Measurements from ENCODE around the gene LRPAP1.
"Not testable (repeated sequence)": the region's sequence is repeated elsewhere in the genome, so short reads cannot be mapped to it uniquely, and the experiment has no call there.

The LRPAP1 gene, protein sequence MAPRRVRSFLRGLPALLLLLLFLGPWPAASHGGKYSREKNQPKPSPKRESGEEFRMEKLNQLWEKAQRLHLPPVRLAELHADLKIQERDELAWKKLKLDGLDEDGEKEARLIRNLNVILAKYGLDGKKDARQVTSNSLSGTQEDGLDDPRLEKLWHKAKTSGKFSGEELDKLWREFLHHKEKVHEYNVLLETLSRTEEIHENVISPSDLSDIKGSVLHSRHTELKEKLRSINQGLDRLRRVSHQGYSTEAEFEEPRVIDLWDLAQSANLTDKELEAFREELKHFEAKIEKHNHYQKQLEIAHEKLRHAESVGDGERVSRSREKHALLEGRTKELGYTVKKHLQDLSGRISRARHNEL

DNA sequence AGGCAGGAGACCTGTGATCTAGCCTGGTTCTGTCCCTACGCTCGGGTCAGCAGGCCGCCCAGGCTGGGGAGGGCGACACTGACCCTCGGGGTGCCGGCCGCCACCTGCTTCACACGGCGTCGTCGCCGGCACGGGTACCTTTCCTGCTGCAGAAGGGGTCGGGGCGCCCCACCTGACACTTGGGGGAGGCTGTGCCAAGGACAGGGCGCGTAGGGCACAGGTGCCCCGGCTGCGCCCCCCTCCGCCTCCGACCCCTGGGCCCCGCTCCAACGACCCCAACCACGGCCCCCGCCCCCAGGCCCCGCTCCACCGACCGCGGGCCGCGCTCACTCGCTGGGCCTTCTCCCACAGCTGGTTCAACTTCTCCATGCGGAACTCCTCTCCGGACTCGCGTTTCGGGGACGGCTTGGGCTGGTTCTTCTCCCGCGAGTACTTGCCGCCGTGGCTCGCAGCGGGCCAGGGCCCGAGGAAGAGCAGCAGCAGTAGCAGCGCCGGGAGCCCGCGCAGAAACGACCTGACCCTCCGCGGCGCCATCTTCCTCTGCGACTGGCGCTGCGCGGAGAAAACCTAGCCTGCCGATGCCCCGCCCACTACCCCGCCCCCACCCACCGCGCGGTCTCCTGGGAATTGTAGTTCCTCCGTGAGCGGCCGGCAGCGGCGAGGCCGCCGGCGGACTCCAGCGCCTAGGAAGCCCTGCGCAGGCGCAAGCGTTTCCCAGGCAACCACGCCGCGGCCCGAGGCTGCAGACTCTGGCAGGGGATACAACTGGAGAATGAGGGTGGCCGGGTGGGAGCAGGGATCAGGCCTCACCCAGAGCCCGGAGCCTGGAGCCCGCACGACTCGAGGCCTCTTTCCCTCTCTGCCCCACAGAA lies at the start of gene LRPAP1:
LRPAP1 (minus strand) TSS at position 544 of the 872 bp plus-strand sequence; CDS start at position 534, 10 bp downstream.
- DNase-seq (ENCODE audit: low read depth in 2 of 2, low spot score in 1 of 2) = peak; percentile 63 to 78

DNA sequence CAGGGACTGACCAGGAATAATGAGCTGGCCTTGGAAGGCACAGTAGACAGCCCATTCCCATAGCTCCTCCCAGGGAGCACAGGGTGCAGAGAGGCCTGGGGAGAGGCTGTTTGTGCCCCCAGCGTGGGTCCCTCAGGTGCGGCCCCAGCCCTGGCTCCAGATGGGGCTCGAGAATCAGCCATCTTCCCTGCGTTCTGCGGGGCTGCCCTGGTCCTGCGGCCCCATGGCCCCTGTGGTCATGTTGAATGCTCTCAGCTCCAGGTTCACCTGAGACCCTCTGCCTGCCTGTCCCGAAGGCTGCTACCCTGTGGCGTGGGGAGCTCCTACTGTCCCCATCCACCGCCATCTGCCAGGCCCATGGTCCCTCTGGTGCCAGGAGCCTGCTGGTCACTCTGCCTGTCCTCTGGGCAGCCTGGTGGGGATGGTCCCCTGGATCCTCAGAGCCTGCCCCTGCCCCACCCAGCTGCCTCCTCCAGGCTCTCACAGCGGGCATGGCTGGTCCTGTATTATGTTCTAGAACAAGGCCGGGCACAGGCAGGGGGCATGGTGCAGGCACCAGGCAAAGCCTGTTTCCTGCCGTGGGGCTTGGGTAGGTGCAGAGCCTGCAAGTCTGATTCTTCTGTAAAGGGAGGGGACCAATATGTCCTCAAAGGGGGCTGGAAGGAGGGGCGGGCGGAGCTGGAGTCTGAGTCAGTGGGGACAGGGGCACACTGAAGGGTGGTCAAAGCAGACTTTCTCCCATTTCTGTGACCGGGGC lies 49.3 kb upstream of the LRPAP1 start:
- not testable (repeated sequence) for DNase-seq (ENCODE audit: low read depth in 2 of 2, low spot score in 1 of 2)

DNA sequence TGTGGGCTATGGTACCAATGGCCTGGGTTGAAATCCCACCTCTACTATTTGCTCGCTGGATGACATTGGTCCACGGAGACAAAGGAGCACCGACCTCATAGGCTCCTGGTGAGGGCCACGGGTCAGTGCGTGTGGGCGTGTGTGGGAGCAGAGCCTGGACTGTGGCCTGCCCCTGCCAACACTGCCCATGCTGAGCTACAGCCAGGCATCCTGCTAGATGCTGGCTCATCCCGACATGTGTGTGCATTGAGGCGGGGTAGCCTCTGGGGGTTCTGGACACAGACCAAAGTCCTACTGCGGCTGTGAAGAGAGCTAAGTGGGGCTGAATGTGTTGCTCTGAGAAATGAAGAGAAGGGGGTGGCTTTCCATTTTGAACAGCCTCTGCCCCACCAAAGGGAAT lies 48.6 kb upstream of the LRPAP1 start:
- not testable (repeated sequence) for DNase-seq (ENCODE audit: low read depth in 2 of 2, low spot score in 1 of 2)

DNA sequence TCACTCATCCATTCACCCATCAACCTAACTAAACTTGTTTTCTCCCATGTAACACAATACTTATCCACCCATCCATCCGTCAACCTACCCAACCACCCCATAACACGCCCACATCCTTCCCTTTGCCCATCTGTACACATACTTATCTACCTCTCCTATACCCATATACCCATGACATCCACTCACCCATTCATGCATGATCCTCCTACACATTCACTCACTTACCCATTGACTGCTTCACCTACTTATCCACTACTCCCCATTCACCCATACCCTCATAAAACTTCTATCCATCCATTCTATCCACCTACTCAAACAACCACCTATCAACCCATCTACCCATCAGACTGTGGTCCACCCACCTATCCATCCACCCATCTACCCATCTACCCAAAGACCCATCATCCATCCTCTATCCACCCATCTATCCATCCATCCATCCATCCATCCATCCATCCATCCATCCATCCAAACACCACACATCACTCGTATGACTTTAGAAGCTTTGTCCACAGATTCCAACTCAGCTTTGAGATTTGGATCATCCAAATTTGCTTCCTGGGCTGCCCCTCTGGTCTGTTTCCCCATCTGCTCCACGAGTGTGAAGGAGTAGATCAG lies 46.4 kb upstream of the LRPAP1 start:
- DNase-seq (ENCODE audit: low read depth in 2 of 2, low spot score in 1 of 2) = not testable (repeated sequence)

DNA sequence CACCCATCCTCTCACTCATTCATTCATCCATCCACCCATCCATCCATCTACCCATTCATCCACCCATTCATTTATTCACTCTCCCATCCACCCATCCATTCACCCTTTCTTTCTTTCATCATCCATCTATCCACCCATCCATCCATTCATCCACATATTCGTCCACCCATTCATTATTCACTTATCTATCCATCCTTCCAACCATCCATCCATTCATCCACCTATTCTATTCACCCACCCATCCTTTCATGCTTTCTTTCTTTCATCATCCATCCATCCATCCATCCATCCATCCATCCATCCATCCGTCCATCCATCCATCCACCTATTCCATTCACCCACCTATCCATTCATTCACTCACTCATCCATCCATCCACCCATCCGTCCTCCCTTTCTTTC lies 45.8 kb upstream of the LRPAP1 start:
- DNase-seq (ENCODE audit: low read depth in 2 of 2, low spot score in 1 of 2) = not testable (repeated sequence)

DNA sequence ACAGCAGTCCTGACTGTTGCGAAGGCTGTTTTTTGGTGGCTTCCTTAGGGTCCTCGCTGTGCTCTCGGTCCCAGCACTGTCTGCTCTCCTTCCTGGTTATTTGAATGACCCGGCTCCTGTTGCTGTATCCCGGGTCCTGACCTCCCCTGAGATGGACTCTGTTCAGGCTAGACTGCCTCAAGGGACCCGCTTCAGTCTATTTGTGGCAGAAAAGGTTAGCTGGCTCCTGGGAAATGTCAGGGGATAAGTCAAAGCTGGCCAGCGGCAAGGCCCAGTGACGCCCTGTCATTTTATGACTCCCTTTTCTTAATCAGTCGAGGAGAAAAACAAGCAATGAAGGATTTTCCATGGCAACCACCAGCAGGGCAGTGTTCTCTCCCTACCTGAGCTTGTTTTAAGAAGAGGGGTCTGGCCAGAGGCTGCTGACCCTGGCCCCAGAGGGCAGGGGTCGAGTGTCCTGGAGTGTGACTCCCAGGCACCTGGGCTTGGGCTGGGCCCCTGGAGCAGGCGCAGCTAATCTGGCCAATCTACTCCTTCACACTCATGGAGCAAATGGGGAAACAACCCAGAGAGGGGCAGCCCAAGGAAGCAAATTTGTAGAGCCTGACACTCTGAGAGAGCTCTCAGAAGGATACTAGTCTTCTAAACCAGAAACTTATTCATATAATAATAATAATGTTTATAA lies 45.1 kb upstream of the LRPAP1 start:
- DNase-seq (ENCODE audit: low read depth in 2 of 2, low spot score in 1 of 2) = not testable (repeated sequence)

DNA sequence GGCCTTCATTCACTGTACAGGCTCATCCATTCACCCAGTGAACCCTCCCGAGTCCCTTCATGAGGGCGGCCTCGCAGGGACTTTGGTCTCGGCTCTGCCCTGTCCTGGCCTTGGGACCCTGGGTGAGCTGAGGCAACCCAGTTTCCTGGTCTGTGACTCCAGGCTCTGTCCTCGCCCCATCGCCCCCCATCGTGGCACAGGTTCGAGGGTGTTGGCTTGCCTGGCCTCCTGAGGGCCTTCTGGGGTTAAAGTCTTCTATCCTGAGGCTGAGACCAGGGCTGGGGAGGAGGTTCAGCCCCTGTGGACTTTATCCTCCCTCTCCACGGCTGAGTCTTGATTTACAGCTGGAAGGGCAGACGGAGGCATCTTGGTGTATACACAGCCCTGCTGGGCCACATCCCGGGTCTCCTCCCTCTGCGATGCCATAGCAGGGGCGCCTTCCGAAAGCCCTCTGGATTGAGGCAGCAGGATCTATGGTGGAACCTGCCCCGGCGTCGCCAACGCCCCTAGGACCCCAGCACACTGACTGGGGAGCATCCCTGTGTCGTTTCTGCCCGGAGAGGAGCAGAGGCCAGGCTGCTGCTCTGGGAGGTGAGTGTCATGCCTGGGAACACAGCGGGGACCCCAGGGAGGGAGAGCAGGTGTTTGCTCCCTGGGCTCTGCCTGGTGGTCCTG lies 44.4 kb upstream of the LRPAP1 start:
- not testable (repeated sequence) for DNase-seq (ENCODE audit: low read depth in 2 of 2, low spot score in 1 of 2)

DNA sequence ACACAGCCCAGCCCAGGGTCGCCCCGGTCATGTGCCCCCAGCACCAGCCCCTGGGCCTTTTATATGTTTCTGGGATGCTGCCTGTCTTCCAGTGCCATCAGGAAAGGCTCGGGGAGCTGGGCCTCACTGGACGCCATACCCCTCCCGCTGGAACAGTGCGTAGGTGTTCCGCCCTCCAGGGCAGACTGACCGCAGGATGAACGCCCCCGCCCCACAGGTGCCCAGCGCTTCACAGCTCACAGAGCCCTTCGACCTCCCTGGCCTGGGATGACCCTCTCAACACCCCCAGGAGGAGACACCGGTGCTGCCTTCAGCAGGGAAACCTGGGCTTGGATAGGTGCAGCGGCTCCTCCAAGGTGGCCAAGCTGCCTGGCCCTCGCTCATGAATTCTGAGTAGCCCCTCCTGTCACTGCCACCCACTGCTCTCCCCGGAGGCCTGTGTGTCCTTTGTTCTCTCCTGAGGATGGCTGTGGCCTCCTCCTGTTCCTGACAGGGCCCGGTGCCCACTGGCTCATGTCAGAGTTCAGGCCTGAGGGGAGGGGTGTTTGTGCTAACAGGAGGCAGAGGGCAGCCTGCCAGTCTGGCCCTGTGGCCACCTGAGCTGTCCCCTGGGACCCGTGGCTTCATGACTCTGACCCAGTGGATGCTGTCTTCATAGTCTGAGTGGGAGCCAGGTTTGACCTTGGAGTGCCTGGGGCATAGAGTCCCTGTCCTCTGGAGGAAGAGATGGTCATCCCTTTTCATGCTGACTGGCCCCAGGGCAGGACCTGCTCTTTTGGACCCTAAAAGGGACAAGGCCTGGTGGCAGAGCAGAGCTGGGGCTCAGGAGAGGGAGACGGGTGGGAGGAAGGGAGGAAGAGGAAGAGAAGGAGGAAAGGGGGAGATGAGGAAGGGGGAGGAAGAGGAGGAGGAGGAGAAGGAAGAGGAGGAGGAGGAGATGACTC lies 43.5 kb upstream of the LRPAP1 start:
- not testable (repeated sequence) for DNase-seq (ENCODE audit: low read depth in 2 of 2, low spot score in 1 of 2)

DNA sequence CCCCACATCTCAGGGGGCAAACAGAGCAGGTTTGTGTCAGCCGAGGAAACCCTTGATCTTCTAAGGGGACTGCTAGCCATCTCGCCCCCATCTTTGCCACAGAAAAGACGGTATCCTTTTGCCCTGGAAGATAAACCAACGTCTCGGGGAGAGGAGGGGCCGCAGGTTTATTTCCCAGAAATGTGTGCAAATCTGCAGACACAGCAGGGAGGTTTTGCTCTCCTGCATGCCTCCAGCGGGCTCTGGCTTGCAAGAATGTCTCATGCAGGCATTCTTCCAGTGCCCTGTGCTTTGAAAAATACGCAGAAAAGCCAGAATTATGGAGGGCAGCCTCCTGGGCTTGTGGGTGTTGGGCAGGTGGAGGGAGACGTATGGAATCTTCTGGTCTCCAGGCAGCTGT lies 42.6 kb upstream of the LRPAP1 start:
- DNase-seq (ENCODE audit: low read depth in 2 of 2, low spot score in 1 of 2) = not testable (repeated sequence)

DNA sequence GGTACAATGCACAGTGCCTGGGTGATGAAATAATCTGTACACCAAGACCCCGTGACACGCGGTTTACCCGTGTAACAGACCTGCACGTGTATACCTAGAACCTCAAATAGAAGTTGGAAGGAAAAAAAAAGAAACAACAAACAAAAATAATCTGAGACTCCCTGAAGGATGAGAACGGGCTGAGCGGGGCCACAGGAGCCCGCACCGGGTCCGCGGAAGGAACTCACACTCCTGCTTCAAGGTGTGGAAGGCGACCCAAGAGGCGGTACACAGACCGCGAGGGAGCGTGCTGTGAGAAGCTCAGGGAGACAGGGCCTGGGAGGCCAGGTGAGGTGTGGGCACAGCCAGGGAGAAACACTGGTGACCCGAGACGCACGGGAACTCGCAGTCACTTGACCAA lies 42.1 kb upstream of the LRPAP1 start:
- not testable (repeated sequence) for DNase-seq (ENCODE audit: low read depth in 2 of 2, low spot score in 1 of 2)

DNA sequence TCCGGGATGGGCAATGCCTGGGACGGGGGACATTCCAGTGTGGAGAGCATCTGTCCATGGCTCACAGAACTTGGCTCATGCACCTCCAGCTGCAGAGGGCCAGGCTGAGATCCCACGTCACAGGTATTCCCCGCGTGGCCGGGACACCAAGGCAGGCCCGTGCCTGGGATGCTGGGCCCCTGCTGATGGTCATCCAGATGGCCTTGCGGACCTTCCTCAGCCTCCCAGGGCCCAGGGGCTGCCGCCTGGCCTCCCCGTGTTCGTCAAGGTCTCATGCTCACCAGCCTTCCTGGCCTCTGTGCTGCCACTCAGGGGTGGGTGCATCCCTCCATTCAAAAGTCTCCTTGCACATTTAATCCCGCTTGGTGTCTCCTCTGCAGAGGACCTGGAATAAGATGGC lies 40.9 kb upstream of the LRPAP1 start:
- DNase-seq (ENCODE audit: low read depth in 2 of 2, low spot score in 1 of 2) = no peak

DNA sequence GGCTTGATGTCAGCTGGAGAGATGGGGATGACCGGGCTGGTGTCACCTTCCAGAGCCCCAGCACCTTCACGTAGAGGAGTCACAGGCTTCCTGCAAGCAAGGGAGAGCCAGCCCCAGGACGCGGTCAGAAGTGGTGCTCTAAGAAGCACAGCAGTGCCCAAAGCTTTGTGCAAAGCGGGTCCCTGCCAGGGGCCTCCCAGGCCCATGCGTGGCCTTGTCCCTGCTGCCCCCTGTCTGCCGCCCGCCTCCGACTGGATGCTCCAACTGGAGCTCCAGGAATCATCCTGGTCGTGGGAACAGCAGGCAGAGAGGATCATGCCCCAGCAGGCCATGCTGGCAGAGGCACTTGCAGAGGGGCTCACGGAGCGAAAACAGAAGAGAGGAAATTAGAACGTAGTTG lies 40.1 kb upstream of the LRPAP1 start:
- DNase-seq (ENCODE audit: low read depth in 2 of 2, low spot score in 1 of 2) = no peak

DNA sequence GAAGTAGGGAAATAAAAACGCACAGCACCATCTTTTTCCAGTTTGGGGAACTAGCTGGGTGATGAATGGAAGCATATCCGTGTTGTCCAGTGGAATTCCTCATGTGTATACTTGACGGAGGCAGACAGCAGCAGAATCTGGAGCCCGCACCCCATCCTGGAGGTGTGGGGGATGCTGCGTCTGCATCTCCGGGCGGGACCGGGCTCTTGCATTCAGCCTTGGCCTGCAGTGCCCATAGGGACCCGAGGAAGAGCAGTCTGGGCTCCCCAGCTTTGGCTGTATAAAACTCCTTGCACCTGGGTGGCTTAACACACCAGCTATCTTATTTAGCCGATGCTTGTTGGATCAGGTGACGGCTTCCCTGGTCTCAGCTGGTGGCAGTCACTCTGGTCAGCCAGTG lies 39.7 kb upstream of the LRPAP1 start:
- DNase-seq (ENCODE audit: low read depth in 2 of 2, low spot score in 1 of 2) = no peak

DNA sequence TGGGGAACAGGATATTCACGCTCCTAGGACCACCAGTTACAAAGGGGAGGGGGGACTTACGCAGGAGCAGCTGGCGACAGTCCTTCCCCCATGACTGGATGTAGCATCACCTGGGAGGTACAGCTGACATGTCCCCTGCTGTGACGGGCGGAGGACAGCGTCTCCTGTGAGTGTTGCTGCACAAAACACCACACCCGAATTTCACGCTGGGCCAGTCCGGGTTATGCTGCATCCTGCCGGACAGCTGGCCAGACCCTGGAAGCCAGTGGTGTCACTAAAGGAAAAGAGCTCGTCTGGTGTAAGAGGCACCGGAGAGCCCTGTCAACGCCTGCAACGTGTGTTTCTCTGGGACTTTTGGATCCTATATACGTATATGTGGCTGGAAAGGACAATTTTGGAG lies 38.7 kb upstream of the LRPAP1 start:
- not testable (repeated sequence) for DNase-seq (ENCODE audit: low read depth in 2 of 2, low spot score in 1 of 2)

DNA sequence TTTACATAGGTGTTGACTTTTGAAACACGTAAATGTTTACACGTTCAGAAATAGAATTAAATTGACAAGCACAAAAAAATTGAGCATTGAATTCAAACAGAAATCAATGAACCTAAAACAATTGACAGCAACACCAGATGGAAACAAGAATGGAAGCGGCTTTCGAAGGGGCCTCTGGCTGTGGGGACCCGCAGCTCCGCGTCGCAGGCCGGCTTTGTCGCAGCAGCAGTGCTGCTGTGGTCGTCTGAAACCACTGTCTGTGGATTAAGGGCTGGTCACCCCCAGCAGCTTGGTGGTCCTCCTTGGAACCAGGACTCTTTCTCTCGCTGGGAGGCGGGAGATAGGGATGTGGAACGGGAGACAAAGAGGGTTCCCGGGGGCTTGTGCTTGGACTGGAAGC lies 37.4 kb upstream of the LRPAP1 start:
- DNase-seq (ENCODE audit: low read depth in 2 of 2, low spot score in 1 of 2) = not testable (repeated sequence)

DNA sequence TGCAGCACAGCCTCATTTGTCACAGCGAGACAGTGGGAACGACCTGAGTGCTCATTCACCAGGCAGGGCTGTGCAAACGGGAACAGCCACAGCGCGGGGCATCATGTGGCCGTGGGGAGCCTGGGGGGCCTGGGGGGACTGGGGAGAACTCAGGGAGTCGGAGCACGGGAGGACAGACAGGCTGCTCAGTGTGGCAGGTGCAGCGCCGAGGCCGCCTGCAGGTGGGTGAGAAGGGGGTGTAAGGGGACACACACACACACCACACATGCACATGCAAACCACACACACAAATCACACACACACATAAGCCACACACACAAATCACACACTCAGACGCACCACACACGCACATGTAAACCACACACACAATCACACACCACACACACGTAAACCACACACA lies 34.5 kb upstream of the LRPAP1 start:
- DNase-seq (ENCODE audit: low read depth in 2 of 2, low spot score in 1 of 2) = not testable (repeated sequence)

DNA sequence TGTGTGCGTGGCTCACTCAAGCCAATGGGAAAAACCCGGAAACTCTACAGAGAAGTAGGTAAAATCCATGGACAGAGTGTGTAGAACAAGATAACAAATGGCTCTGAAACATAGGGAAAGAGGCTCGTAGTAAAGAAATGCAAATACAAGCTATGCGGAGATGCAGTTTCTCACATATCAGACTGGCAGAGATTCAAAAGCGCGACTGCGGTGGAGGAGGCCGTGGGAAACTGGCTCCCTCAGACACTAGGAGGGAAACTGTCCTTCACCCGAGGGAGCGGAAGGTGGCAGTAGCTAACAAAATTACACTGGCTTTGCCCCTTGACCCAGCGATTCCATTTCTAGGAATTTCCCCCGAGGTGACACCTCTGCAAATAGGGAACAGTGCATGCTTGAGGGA lies 34.1 kb upstream of the LRPAP1 start:
- DNase-seq (ENCODE audit: low read depth in 2 of 2, low spot score in 1 of 2) = not testable (repeated sequence)

DNA sequence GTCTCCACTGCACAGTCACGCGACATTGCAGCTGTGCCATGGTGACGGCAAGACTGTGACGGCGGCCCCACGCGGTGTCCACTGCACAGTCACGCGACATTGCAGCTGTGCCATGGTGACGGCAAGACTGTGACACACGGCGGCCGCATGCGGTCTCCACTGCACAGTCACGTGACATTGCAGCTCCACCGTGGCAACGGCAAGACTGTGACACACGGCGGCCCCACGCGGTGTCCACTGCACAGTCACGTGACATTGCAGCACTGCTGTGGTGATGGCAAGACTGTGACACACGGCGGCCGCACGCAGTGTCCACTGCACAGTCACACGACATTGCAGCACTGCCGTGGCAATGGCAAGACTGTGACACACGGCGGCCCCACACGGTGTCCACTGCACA lies 32.7 kb upstream of the LRPAP1 start:
- DNase-seq (ENCODE audit: low read depth in 2 of 2, low spot score in 1 of 2) = not testable (repeated sequence)

DNA sequence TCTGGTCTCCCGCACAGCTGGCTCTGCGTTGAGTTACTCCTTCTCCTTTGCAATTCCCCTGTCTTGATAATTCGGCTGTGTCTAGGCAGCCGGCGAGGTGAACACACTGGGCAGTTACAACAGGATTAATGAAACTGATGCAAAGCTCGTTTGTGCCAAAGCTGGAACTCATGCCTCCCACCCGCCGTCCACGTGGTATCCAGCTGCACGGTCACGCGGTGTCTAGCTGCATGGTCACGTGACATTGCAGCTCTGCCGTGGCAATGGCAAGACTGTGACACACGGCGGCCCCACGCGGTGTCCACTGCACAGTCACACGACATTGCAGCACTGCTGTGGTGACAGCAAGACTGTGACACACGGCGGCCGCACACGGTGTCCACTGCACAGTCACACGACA lies 31.2 kb upstream of the LRPAP1 start:
- no peak for DNase-seq (ENCODE audit: low read depth in 2 of 2, low spot score in 1 of 2)
